GM23338 (cell line): ENCODE measurements around the gene LYZL1.

Experiments used
- CREB1 ChIP-seq: fragments of 250-450 bp; sonication (Bioruptor Pico); IDR thresholded peaks from 2 replicates; pipeline ENCODE4 v1.5.0; 2020; ENCODE audit warnings: low read depth, mild to moderate bottlenecking, moderate library complexity
- CTCF ChIP-seq, 2 experiments: fragments of 200-600 bp in 1 of 2; sonication (generic) in 1 of 2; conservative IDR thresholded peaks; 2 replicates each; pipeline versions ENCODE4 v1.5.1 to v1.6.1; 2016 to 2017; ENCODE audit warnings: antibody characterized with exemption in 2 of 2, low read depth in 2 of 2, mild to moderate bottlenecking in 2 of 2, moderate library complexity in 1 of 2
- ETS1 ChIP-seq: IDR thresholded peaks from 2 replicates; pipeline ENCODE4 v1.6.1; 2016; ENCODE audit warnings: antibody characterized with exemption
- EZH2 ChIP-seq: fragments of 200-600 bp; sonication (generic); IDR thresholded peaks from one replicate; pipeline ENCODE4 v1.8.0; 2017; ENCODE audit warnings: antibody characterized with exemption, mild to moderate bottlenecking, low read depth; ENCODE audit not compliant: unreplicated experiment
- EZH2phosphoT487 ChIP-seq: fragments of 200-600 bp; sonication (generic); IDR thresholded peaks from one replicate; pipeline ENCODE4 v1.8.1; 2018; ENCODE audit warnings: antibody characterized with exemption; ENCODE audit not compliant: unreplicated experiment
- JUNB ChIP-seq: IDR thresholded peaks from one replicate; pipeline ENCODE4 v1.6.1; 2016; ENCODE audit warnings: antibody characterized with exemption; ENCODE audit not compliant: unreplicated experiment
- NANOG ChIP-seq: IDR thresholded peaks from 2 replicates; pipeline ENCODE4 v1.6.1; 2016; ENCODE audit warnings: antibody characterized with exemption, borderline replicate concordance
- POLR2AphosphoS5 ChIP-seq: IDR thresholded peaks from 2 replicates; pipeline ENCODE4 v1.6.1; 2016; ENCODE audit warnings: antibody characterized with exemption, low read depth
- REST ChIP-seq: IDR thresholded peaks from one replicate; pipeline ENCODE4 v1.6.1; 2018; ENCODE audit warnings: antibody characterized with exemption; ENCODE audit not compliant: unreplicated experiment
- STAT1 ChIP-seq: IDR thresholded peaks from one replicate; pipeline ENCODE4 v1.6.1; 2016; ENCODE audit warnings: antibody characterized with exemption; ENCODE audit not compliant: unreplicated experiment
- ZNF114 ChIP-seq: fragments of 250-450 bp; sonication (Bioruptor Pico); IDR thresholded peaks from 2 replicates; pipeline ENCODE4 v1.5.0; 2020; ENCODE audit warnings: mild to moderate bottlenecking, moderate library complexity
- ZNF331 ChIP-seq: fragments of 250-450 bp; sonication (Bioruptor Pico); IDR thresholded peaks from 2 replicates; pipeline ENCODE4 v1.5.0; 2020; ENCODE audit warnings: low read depth, mild to moderate bottlenecking, moderate library complexity
- ZNF462 ChIP-seq: fragments of 250-450 bp; sonication (Bioruptor Pico); IDR thresholded peaks from 2 replicates; pipeline ENCODE4 v1.5.0; 2020; ENCODE audit warnings: mild to moderate bottlenecking, moderate library complexity

- no peak for TF ChIP-seq EZH2phosphoT487
- TF ChIP-seq CTCF (conservative IDR thresholded peaks at IDR 0.05; ENCODE audit: low read depth in 2 of 2), result no peak
- TF ChIP-seq ZNF462, result no peak
- no peak for TF ChIP-seq ZNF331 (CRISPR knock-in tag)
- TF ChIP-seq POLR2AphosphoS5, result no peak
- TF ChIP-seq EZH2, result no peak
- no peak for TF ChIP-seq REST
- no peak for TF ChIP-seq ETS1
- TF ChIP-seq CREB1 (CRISPR knock-in tag), result no peak
- TF ChIP-seq STAT1, result no peak
- TF ChIP-seq JUNB, result no peak
- no peak for TF ChIP-seq ZNF114 (CRISPR knock-in tag)
- no peak for TF ChIP-seq NANOG
Observed at GRCh38 chr10:29277296-29277695, 11.6 kb upstream of the LYZL1 start.
